Fibroblast of lung (primary cell): ENCODE data around the gene ZNF506. TPM values are rescaled to one million over a fixed set of nuclear protein-coding genes. Genes with fewer than 3 reads are reported as not detected.
"Not testable (repeated sequence)": the region's sequence is repeated elsewhere in the genome, so short reads cannot be mapped to it uniquely, and the experiment has no call there.

Experiments used
- DNase-seq, 2 donors: peaks; one replicate each; pipeline versions ENCODE4 v3.0.0 to v3.0.0-alpha.2; 2010; ENCODE audit warnings: low read depth in 2 of 2
- H2AFZ ChIP-seq: 2 replicates; pipeline ENCODE4 v1.5.1; 2012; ENCODE audit warnings: low read length, control low read depth, inconsistent platforms
- H3K27ac ChIP-seq: 2 replicates; pipeline ENCODE4 v1.5.1; 2011; ENCODE audit warnings: low read length, control low read depth; ENCODE audit not compliant: insufficient read depth
- H3K27me3 ChIP-seq: 2 replicates; pipeline ENCODE4 v1.5.1; 2011; ENCODE audit warnings: mild to moderate bottlenecking, low read length; ENCODE audit not compliant: control insufficient read depth, insufficient read depth
- H3K36me3 ChIP-seq: 2 replicates; pipeline ENCODE4 v1.5.1; 2011; ENCODE audit warnings: low read length; ENCODE audit not compliant: control insufficient read depth, insufficient read depth
- H3K4me1 ChIP-seq: 2 replicates; pipeline ENCODE4 v1.5.1; 2011; ENCODE audit warnings: low read length; ENCODE audit not compliant: control insufficient read depth, insufficient read depth; ENCODE audit errors: extremely low read depth
- H3K4me2 ChIP-seq: 2 replicates; pipeline ENCODE4 v1.5.1; 2011; ENCODE audit warnings: low read length, control low read depth; ENCODE audit not compliant: insufficient read depth; ENCODE audit errors: extremely low read depth
- H3K4me3 ChIP-seq, 4 experiments: fragments of 200-600 bp in 1 of 4; sonication (generic) in 1 of 4; replicated peaks in 1 of 4; 2 replicates each; pipeline ENCODE4 v1.5.1; 2011 to 2016; ENCODE audit warnings: low read length in 4 of 4, low read depth in 3 of 4, mild to moderate bottlenecking in 3 of 4, control low read depth in 2 of 4, inconsistent platforms in 1 of 4, mixed read lengths in 1 of 4; ENCODE audit not compliant: insufficient read depth in 1 of 4; ENCODE audit errors: control extremely low read depth in 1 of 4
- H3K79me2 ChIP-seq: 2 replicates; pipeline ENCODE4 v1.5.1; 2012; ENCODE audit warnings: mild to moderate bottlenecking, low read length, inconsistent platforms; ENCODE audit not compliant: control insufficient read depth, insufficient read depth
- H3K9ac ChIP-seq: 2 replicates; pipeline ENCODE4 v1.5.1; 2011; ENCODE audit warnings: mild to moderate bottlenecking, low read length, control low read depth; ENCODE audit not compliant: insufficient read depth
- H3K9me3 ChIP-seq: 2 replicates; pipeline ENCODE4 v1.5.1; 2012; ENCODE audit warnings: low read depth, low read length; ENCODE audit not compliant: control insufficient read depth, insufficient read depth
- H4K20me1 ChIP-seq: 2 replicates; pipeline ENCODE4 v1.5.1; 2011; ENCODE audit warnings: low read length; ENCODE audit not compliant: control insufficient read depth, insufficient read depth; ENCODE audit errors: extremely low read depth
- EZH2 ChIP-seq: IDR thresholded peaks from 2 replicates; pipeline ENCODE4 v1.5.1; 2012; ENCODE audit warnings: low read length, control low read depth, mild to moderate bottlenecking; ENCODE audit errors: missing control alignments
- polyA plus RNA-seq, 2 donors: library from polyadenylated mRNA; depleted of rRNA in 1 of 2; stranded (reverse) in 1 of 2; unstranded in 1 of 2; fragments of >200 nt; gene quantifications; 2 replicates each; pipeline ENCODE4 v1.2.1, GENCODE V29; 2011 to 2012; ENCODE audit warnings: missing spikeins in 1 of 2
- total RNA-seq: library from RNA; depleted of rRNA; stranded (reverse); fragments of >200 nt; gene quantifications from 2 replicates; pipeline ENCODE4 v1.2.1, GENCODE V29; 2014
- TF ChIP-seq, protein P1 (sequence below), 2 donors: IDR thresholded peaks in 1 of 2; conservative IDR thresholded peaks in 1 of 2; 1 replicate in 1 of 2; 2 replicates in 1 of 2; pipeline ENCODE4 v1.5.1; 2011 to 2012; ENCODE audit warnings: low read length in 2 of 2, control low read depth in 1 of 2, inconsistent platforms in 1 of 2, low read depth in 1 of 2, mild to moderate bottlenecking in 1 of 2

The ZNF506 gene
- total and polyA plus RNA-seq, 2 donors (not counting 1 experiment from before 2014, with no cell fraction given): 9.6 to 16.5 TPM

DNA sequence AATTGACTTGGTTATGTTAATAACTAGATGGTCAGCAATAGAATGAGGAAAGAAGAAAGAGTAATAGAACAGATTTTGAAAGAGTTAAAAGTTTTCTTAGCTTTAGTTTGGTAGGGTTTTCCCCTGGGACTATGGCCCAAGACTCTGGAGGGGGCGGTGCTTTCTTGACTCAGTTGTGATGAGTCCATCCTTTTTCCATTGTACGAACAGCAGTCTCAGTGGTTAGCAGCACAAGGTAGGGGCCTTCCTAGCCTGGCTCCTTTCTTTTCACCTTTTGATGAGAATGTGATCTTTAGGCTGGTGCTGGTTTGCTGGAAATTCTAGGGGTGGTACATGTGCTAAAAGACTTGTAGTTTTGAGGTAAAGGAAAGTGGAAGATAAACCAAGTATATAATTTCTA is 38.8 kb downstream of the ZNF506 start:
- no peaks in the 10 kb centered on the region for H3K27me3 ChIP-seq
- no peaks in the 10 kb centered on the region for H3K36me3 ChIP-seq
- no peak overlapping the region for H3K9ac ChIP-seq
- H3K4me3 ChIP-seq: no peak overlapping the region
- H3K9me3 ChIP-seq: no peaks in the 10 kb centered on the region
- no peaks in the 10 kb centered on the region for H3K79me2 ChIP-seq
- H3K4me1 ChIP-seq: no peaks in the 10 kb centered on the region
- H4K20me1 ChIP-seq: no peaks in the 10 kb centered on the region
- H3K4me2 ChIP-seq: no peak overlapping the region
- TF ChIP-seq, protein P1, sequence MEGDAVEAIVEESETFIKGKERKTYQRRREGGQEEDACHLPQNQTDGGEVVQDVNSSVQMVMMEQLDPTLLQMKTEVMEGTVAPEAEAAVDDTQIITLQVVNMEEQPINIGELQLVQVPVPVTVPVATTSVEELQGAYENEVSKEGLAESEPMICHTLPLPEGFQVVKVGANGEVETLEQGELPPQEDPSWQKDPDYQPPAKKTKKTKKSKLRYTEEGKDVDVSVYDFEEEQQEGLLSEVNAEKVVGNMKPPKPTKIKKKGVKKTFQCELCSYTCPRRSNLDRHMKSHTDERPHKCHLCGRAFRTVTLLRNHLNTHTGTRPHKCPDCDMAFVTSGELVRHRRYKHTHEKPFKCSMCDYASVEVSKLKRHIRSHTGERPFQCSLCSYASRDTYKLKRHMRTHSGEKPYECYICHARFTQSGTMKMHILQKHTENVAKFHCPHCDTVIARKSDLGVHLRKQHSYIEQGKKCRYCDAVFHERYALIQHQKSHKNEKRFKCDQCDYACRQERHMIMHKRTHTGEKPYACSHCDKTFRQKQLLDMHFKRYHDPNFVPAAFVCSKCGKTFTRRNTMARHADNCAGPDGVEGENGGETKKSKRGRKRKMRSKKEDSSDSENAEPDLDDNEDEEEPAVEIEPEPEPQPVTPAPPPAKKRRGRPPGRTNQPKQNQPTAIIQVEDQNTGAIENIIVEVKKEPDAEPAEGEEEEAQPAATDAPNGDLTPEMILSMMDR (conservative IDR thresholded peaks at IDR 0.05 in 1 of 2, IDR thresholded peaks at IDR 0.05 in 1 of 2; ENCODE audit: low read depth in 1 of 2, low read length in 2 of 2): no peak
- no peak for TF ChIP-seq EZH2
- no peak overlapping the region for H2AFZ ChIP-seq
- DNase-seq: no peak
- H3K27ac ChIP-seq: no peak overlapping the region

DNA sequence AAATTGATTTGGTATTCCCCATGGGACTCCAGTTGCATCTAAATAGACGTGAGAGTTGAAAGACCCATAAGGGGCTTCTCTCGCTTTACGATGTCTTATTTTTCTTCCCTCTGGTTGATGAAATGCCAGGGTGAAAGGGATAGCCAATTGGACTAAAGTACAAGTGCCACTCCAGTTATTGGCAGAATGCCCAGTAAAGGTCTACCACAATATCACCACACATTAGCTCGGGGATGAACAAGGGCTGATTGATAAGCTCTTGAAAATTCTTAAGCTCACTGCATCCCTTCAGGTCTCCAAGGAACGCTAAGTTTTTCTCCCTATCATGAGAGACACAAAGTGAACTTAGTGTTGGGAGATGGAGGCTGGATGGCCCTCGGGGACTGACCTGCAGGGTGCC is 39.8 kb downstream of the ZNF506 start:
- H3K27me3 ChIP-seq, H4K20me1 ChIP-seq, H3K4me1 ChIP-seq, H3K9ac ChIP-seq, H3K4me2 ChIP-seq, H3K9me3 ChIP-seq, H3K27ac ChIP-seq, H3K36me3 ChIP-seq, H3K79me2 ChIP-seq, H3K4me3 ChIP-seq, H2AFZ ChIP-seq: not testable (repeated sequence)
- DNase-seq: peak in 1 of 2 donors; percentile 30

DNA sequence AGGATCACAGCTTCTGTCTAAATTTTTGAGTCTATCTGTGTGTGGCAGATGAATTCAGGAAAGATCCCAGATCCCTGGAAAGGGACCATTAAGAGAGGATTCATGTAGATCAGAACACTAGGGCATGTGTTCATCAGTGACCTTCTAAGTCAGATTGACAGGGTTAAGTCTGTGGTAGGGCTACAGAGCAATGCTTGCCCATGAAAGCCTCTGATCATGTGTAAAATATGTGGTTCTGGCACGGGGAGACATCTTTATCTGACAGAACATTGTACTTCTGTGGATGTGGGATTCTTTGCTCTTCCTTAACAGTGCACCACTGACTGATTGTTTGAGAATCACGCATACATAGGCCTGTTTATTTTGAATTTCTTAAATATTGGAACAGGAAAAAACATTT is 42.9 kb downstream of the ZNF506 start:
- H3K4me1 ChIP-seq: no peaks in the 10 kb centered on the region
- H3K4me3 ChIP-seq: no peak overlapping the region
- H4K20me1 ChIP-seq: no peaks in the 10 kb centered on the region
- TF ChIP-seq, protein P1 (conservative IDR thresholded peaks at IDR 0.05 in 1 of 2, IDR thresholded peaks at IDR 0.05 in 1 of 2; ENCODE audit: low read depth in 1 of 2, low read length in 2 of 2): no peak
- TF ChIP-seq EZH2: no peak
- no peaks in the 10 kb centered on the region for H3K36me3 ChIP-seq
- peaks cover 3% of the 10 kb centered on the region for H3K79me2 ChIP-seq
- H3K27ac ChIP-seq: no peak overlapping the region
- DNase-seq: peak in 1 of 2 donors; percentile 14
- H2AFZ ChIP-seq: no peak overlapping the region
- no peak overlapping the region for H3K4me2 ChIP-seq
- no peaks in the 10 kb centered on the region for H3K27me3 ChIP-seq
- no peaks in the 10 kb centered on the region for H3K9me3 ChIP-seq
- H3K9ac ChIP-seq: no peak overlapping the region
